GM21723 (cell line): ENCODE data around the gene SLC25A21.
"Not testable (repeated sequence)": the region's sequence is repeated elsewhere in the genome, so short reads cannot be mapped to it uniquely, and the experiment has no call there.

ENCODE experiments used
- ATAC-seq: cut with Tn5 transposase; IDR thresholded peaks from one replicate; pipeline ENCODE4 v1.9.1; 2021; ENCODE audit warnings: mild to moderate bottlenecking, moderate library complexity; ENCODE audit not compliant: unreplicated experiment

The SLC25A21 gene

GRCh38 chr14:36844443-36845195 lies 327.8 kb downstream of the SLC25A21 start:
- no peak for ATAC-seq

- no peak for ATAC-seq
Observed at GRCh38 chr14:36843410-36843809, 329.0 kb downstream of the SLC25A21 start.

GRCh38 chr14:36835128-36835527 lies 337.3 kb downstream of the SLC25A21 start:
- no peak for ATAC-seq

GRCh38 chr14:36834293-36834692 lies 338.1 kb downstream of the SLC25A21 start:
- ATAC-seq, result no peak

- no peak for ATAC-seq
Observed at GRCh38 chr14:36829547-36829946, 342.9 kb downstream of the SLC25A21 start.

GRCh38 chr14:36827861-36828260 lies 344.5 kb downstream of the SLC25A21 start:
- no peak for ATAC-seq

GRCh38 chr14:36826614-36827013 lies 345.8 kb downstream of the SLC25A21 start:
- ATAC-seq, result no peak

- no peak for ATAC-seq
Observed at GRCh38 chr14:36824854-36825253, 347.6 kb downstream of the SLC25A21 start.

GRCh38 chr14:36823651-36824050 lies 348.8 kb downstream of the SLC25A21 start:
- ATAC-seq, result no peak

- no peak for ATAC-seq
Observed at GRCh38 chr14:36822685-36823084, 349.7 kb downstream of the SLC25A21 start.

- no peak for ATAC-seq
Observed at GRCh38 chr14:36820901-36821300, 351.5 kb downstream of the SLC25A21 start.

GRCh38 chr14:36820111-36820709 lies 352.2 kb downstream of the SLC25A21 start:
- no peak for ATAC-seq

- no peak for ATAC-seq
Observed at GRCh38 chr14:36818794-36819384, 353.5 kb downstream of the SLC25A21 start.

GRCh38 chr14:36818246-36818645 lies 354.2 kb downstream of the SLC25A21 start:
- ATAC-seq, result no peak

- no peak for ATAC-seq
Observed at GRCh38 chr14:36817071-36817930, 355.1 kb downstream of the SLC25A21 start.

- no peak for ATAC-seq
Observed at GRCh38 chr14:36816481-36816880, 355.9 kb downstream of the SLC25A21 start.

GRCh38 chr14:36814783-36815182 lies 357.6 kb downstream of the SLC25A21 start:
- ATAC-seq, result not testable (repeated sequence)

- ATAC-seq, result no peak
Observed at GRCh38 chr14:36810209-36810608, 362.2 kb downstream of the SLC25A21 start.

GRCh38 chr14:36807727-36808126 lies 364.7 kb downstream of the SLC25A21 start:
- ATAC-seq, result no peak

GRCh38 chr14:36805131-36805559 lies 367.3 kb downstream of the SLC25A21 start:
- no peak for ATAC-seq

- ATAC-seq, result no peak
Observed at GRCh38 chr14:36797634-36798033, 374.8 kb downstream of the SLC25A21 start.
